Medulla oblongata (tissue), 1 donor: ENCODE data around the gene LMNA.

Source experiments
- DNase-seq: peaks from one replicate; pipeline ENCODE4 v3.0.0-alpha.2; 2015; ENCODE audit errors: extremely low spot score

The LMNA gene

DNA sequence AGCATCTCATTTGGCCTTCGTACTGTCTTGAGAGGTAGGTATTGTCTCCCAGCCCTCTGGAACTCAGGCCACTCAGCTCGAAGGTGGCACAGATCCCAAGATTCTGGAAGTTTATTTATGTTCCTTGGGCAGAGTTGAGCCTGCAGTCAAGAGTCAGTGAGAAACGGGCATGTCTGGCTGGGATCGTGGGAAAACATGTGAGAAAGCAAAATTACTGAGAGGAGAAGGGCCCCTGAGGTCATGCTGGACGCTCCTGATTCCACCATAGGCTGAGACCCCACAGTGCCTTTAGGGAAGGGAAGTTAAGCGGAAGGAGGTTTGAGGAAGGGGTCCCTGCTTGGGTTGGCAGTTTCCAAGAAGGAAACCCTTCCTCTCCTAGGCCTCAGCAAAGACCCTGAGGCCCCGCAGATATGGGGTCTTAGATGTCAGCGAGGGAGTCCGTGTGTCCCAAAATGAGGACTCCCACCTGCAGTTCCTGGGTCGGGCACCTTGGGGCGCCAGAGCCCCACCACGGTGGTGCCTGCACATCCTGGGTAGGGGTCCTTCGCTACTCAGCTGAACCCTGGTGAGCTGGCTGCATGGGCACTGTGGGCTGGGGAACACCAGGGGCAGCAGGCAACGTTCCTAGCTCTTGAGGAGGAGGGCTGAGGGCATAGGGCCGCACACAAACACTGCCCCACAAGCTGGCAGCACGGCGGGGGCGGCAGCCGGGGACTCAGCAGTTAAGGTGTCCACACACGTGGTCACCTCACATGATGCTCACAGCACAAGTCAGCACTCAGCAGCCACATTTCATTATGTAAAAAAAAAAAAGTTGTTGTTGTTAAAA is 26.6 kb downstream of the LMNA start:
- DNase-seq: peak; percentile 62

DNA sequence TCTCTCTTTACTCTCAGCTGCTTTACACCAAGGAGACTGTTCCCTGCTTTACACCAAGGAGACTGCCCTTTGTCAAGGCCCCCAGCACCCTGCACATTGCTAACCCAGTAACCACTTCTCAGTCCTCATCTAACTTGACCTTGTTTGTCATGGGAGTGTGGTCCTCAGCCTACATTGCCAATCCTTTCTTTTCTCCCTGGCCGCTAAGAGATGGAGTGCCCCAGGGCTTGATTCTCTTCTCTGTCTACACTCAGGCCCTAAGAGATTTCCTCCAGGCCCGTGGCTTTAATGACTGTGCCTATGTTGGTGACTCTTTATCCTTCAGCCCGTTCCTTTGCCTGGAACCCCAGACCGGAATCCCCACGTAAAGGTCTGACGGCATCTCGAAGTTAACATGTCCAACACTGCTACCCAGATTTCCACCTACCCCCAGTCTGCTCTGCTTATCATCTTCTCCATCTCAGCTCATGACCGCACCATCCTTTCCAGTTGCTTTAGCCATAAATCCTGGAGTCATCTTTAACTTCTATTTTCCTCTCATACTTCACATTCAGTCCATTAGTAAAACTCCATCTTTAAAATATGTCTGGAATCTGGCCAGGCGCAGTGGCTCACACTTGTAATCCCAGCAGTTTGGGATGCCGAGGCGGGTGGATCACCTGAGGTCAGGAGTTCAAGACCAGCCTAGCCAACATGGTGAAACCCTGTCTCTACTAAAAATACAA is 29.4 kb downstream of the LMNA start:
- DNase-seq: no peak

DNA sequence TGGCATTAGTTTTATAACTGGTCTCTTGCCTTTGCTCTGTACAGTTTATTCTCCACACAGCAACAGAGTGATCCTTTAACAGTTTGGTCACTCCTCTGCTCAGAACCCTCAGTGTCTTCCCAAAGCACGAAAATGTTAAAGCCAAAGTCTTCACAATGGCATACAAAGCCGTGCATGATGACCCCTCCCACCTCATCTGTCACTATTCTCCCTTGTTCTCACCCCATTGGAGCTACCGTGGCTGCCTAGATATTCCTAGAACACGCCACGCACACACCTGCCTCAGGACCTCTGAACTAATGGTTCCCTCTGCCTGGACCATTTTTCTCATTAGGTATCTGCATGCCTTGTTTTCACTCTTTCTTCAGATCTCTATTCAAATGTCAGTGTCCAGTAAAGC is 30.2 kb downstream of the LMNA start:
- DNase-seq: no peak

DNA sequence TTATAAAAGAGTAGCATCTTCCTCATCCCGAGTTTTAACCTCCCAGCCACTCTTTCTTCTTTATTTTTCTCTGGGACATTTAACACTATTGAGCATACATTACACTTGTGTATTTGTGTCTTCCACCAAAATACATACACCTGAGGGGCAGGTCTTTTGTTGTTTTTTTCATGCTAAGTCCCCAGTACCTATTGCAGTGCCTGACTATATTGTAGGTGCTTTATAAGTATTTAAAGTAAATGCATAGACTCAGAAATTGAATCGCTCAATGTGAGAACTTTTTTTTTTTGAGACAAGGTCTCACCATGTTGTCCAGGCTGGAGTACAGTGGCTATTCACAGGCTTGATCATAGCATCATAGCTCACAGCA is 31.1 kb downstream of the LMNA start:
- no peak for DNase-seq

DNA sequence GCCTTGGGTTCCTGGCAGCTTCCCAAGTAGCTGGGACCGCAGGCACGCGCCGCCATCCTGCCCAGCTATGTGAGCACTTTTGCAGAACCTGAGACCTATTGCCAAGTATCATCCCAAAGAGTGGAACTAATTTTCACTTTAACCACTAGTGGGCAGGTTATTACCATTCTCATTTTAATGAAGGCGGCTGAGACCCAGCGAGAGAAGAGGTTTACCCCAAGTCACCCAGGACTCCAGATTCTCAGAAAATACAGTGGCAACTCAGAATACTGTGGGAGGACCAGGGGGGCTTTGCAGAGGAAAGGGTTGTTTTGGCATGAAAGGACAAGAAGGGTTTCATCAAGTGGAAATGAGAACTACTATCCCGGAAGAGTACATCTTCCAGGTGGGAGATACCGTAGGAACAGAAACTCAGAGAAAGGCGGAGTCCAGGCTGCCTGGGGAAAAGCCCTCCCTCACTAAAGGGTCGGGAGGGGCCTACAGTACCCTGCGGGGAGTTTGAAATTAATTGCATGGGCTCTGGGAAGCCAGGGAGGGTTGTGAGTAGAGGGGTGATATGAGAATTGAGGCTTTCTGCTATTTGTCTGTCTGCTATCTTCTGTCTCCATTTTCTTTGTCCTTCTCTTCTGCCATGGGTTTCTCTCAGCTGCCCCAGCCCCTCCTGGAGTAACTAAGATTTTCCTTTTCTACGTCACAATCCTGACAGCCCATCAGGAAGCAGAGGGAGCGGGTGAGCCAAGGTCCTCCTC is 31.7 kb downstream of the LMNA start:
- peak; percentile 93 for DNase-seq

DNA sequence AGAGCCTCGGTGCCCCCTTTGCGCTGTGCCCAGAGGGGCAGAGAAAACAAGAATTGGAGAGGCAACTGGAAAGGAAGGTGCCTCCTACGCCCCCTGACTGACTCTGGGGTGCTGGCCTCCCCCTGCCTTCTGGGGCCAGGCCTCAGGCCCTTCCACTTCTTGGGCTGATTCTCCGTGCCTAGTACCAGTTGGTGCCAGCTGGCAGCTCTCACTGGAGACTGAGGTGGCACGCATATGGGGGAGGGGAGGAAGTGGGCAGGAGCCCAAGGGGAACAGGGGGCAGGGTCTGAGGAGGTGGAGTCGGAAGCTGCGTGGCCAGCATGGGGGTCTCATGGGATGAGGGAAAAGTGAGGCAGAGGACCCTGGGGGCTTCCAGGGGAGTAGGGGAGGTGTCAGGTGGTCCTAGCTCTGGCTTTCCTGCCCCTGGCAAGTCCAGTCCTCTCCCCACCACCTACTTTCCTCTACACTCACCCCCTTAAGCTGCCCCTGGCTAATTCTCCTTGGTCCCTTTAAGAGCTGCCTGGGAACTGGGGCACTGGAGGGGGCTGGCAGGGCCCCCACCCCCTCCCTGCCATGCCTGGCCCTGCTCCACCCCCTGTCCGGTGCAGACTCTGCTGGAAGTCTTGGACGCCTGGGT is 32.4 kb downstream of the LMNA start:
- peak; percentile 72 for DNase-seq

DNA sequence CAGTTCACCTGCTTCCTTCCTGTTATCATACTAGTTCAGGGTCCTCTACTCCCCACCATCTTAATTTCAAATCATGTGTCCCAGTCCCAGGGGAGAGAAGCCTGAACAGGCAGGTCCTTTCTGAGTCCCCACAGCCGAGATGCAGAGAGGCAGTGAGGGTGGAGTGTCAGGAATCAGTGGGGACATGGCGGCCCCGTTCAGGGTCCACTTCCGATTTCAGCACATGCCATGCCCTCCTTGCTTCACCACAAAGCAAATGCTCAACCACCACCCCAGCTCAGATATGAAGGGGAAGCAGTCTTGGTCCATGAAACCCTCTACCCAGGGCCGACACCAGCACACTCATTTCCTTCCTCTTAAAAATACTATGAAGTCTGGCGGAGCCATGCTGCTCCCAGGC is 33.7 kb downstream of the LMNA start:
- peak; percentile 52 for DNase-seq

DNA sequence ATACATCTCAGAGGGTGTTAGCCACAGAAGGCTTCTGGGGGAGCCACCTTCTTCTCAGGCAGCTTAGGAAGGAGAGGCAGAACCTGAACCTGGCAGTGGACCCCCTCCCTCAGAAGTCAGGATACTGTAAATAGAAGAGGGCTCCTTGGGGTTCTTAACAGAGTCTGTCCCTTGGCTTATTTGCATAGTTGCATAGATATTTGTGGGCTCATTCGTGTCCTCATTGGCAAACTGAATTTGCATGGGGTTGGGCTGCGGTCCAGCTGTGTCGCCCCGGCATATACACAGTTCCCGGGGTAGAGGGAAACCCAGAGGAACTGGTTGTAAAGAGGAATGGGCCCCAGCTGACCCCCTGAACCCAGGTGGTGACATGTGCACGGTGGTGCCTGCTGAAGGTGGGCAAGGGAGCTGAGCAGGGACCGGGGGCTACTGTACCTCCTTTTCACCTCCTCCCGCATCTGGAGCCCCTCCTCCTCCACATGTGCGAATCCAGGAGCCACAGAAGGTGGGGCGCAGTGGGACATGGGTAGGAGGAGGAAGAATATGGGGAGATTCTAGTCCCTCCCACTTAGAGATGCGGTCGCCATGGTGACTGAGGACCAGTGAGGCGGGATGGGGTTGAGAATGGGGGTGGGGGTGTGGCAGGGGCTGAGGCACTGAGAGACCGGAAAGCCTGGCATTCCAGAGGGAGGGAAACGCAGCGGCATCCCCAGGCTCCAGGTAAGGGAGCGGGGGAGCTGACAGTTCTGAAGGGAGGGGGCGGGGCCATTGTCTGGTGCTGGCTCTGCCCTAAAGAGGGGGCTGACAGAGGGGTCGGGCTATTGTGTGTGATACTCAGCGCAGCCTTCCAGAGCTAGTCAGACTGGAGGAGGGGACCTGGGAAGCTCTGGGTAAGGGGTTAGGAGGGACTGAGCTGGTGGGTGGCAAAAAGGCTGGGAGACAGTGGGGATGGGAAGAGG is 35.1 kb downstream of the LMNA start:
- no peak for DNase-seq

DNA sequence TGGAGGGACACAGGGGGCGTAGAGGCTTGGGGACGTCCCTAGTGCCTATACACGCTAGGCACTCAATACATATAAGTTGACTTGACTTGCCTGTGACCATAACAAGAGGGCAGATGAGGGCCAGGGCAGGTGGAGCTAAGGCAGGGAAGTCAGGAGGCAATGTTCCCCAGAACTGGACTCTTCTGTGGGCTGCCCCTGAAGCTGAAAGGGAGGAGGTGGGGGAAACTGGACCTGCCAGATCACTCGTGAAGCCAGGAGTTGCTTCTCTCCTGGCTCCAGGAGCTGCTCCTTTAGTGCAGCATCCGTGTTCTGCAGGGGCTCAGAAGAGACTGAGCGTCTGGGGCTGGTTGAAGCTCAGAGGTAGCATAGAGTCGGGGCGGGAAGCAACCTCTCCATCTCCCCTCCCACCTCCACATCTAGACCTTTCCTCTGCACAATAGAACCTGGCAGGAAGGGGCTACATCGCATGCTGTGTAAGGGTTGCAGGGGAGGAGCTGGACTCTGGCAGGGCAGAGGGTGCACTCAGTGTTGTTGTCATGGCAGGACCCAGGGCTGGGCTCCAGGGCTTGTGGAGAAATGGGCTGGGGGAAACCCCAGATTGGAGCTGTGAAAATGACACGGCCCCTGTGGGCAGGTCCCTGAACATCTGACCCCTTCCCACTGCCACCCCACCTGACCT is 36.0 kb downstream of the LMNA start:
- no peak for DNase-seq

DNA sequence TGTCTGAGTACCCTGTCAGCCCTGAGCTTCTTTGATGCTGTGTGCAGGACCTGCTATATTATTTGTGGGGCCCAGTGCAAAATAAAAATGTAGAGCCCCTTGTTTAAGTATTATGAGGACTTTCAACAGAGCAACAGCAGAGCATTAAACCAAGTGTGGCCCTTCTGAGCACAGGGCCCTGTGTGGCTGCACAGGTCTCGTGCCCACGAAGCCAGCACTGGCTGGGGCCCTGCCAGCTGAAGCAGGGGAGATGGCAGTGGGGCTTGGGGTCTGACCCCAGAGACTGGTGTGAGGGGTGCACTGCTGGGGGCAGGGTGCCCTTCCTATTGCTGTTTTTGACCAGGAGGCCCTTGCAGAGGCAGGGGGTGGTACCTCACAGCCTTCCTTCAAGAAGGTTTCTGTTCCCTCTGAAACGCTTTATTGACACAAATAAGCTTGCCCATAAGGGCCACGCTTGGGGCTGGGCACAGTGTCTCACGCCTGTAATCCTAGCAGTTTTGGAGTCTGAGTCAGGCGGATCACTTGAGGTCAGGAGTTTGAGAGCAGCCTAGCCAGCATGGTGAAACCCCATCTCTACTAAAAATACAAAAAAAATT is 36.7 kb downstream of the LMNA start:
- DNase-seq: peak; percentile 55

DNA sequence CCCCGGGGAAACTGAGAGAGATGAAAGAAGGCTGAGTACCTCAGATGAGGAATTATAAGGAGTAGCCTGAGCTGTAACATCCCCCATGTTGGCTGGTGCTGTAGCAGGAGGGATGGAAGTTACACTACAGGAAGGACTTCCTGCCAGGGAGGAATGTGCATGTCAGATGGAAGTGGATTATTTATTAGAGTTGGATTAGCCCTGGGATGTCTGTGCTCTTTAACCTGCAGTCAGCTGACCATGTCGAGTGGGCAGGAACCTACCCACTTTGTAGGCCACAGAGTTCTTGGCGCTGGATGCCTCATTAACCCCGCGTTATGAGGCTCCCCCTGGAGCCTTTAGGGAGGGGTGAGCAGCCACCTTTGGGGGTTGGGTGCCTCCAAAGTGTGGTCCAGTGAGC is 38.1 kb downstream of the LMNA start:
- DNase-seq: no peak

DNA sequence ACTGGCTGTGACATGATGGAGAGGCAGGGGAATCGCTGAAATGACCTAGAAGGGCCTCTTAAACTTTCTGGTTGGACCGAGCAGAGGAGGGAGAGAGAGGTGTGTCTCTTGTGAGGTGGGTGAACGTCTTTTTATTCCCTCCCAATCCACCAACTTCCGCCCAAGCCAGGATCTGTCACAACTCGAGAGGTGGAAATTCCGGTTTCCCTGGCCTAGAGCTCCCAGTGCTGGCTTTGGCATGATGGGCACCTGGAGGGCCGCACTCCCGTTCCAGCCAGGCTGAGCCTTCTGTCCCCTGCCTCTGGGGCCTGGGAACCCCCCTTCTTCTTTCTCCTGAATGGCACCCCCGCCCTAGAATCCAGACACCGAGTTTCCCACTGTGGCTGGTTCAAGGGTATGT is 38.9 kb downstream of the LMNA start, which contains the start of gene SEMA4A:
Gene SEMA4A, plus strand, starts transcription at position 224 of the 400 bp plus-strand sequence. CDS start 994 bp downstream, outside the sequence.
- no peak for DNase-seq

DNA sequence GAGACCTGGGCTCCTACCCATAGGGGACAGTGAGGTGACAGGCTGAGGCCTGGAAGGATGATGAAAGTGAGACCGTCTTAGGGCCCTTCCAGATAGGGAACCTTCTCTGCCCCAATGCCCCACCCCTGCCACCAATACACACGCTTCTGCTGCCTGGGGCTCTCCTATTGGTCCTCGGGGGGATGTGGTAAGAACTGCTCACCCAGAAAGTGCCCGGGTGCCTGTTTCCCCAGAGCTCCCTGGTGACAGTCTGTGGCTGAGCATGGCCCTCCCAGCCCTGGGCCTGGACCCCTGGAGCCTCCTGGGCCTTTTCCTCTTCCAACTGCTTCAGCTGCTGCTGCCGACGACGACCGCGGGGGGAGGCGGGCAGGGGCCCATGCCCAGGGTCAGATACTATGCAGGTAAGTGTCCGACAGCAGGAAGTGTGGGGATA is 39.8 kb downstream of the LMNA start:
- DNase-seq: peak; percentile 65

DNA sequence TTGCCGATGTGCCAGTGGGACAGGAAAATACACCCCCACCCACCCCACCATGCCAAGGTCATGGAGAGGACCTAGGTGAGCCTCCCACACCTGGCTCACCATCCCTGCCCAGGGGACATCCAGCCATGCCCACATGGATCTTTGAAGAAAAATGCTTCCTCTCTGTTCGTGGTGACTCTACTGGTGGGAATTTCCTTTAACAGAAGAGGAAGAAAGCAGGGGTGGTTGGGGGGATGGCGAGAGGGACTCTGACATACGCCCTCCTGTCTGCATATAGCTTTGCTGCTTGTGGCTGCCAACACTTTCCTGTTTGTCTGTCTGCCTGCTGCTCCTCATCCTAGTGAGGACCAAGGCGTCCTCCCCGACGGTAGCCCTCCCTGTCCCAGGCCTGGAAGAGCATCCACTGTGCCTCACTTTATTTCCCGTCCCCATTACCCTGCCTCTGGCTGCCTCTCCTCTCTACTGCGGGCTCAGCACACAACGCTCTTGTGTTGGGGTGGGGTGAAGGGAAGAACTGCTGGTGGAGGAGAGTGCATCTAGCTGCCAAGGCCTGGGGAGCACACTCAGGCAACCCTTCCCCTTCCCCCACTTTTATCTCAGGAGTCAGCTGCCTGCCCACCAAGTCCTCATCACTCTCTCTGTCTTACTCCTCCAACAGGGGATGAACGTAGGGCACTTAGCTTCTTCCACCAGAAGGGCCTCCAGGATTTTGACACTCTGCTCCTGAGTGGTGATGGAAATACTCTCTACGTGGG is 41.4 kb downstream of the LMNA start:
- no peak for DNase-seq

DNA sequence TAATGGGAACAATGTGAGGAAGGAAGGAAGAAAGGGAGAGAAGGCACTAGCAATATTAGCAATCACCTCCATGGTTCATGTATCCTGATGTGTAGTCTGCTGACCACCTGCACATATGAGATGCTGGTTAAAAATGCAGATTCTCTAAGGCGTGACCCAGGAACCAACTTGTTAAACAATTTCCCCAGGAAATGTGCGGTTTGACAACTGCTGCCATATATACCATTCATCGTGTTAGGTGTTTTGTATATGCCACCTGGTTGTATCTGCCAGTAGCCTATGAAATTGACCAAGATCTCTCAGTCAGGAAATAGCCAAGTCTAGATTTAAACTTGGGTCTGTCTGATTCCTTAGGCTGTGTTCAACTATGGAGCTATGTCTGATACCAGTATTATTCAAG is 43.0 kb downstream of the LMNA start:
- DNase-seq: no peak

DNA sequence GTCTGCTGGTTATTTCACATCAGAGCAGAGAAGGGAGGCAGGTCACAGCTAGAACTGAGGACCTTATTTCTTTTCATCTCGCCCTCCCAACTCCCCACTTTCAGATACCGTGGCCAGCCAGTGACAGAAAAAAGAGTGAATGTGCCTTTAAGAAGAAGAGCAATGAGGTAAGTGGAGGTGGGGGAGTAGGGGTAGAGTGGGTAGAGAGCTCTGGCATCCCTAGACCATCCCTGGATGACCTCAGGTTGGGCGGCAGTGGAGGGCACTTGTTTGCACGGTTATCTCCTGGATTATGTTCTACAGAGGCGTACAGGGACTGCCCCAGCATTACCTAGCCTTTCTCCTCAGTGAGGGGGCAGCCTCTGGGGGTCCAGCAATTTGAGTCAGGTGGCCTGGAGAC is 43.5 kb downstream of the LMNA start:
- DNase-seq: no peak

DNA sequence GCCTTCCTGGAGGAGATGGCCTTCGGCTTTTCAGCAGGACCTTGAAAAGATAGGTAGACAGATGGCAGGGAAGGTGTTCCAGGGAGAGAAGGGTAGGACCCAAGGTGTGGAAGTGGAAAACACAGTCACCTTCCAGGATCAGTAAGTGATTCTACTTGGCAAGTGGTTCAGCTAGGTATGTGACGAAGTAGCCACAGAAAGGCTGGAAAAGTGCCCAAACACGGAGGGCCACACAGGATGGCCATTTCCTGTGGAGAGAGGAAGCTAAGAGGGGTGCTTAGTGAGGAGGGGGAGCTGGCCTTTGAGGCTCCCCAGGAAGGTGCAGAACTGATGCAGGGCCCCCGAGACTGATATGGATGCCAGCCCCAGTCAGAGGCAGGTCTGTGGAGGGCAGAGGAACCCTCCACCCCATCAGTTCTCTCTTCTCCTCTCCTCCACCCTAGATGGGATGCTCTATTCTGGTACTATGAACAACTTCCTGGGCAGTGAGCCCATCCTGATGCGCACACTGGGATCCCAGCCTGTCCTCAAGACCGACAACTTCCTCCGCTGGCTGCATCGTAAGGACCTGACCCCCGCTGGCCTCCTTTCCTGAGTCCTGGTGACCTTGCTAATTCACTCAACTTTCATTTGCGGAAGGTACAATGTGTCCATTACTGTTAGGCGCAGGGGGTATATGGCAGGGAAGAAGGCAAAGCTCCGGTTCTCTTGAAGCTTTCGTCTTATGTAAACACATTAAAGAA is 45.7 kb downstream of the LMNA start:
- no peak for DNase-seq

DNA sequence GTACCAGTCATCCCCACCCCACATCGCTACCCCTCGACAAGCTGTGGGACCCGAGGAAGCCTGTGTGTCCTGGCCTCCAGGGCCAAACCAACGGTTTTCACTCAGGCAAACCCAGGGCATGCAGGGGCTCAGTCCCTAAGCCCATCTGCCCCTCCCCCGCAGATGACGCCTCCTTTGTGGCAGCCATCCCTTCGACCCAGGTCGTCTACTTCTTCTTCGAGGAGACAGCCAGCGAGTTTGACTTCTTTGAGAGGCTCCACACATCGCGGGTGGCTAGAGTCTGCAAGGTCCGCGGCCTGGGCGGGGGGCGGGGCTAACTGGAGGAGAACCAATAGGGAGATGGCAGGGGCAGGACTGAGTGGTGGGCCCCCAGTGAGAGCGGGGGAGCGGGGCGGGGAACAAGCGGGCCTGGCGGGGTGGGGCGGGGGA is 46.2 kb downstream of the LMNA start:
- DNase-seq: peak; percentile 83
